Neural progenitor cell (in vitro differentiated cells): ENCODE measurements around the gene NRG3.

Source experiments
- EZH2 ChIP-seq: fragments of 200-600 bp; sonication (generic); IDR thresholded peaks from 2 replicates; pipeline ENCODE4 v1.6.1; 2017; ENCODE audit warnings: antibody characterized with exemption, mild to moderate bottlenecking, moderate library complexity
- EZH2phosphoT487 ChIP-seq: fragments of 200-600 bp; sonication (generic); IDR thresholded peaks from 2 replicates; pipeline ENCODE4 v1.6.1; 2017; ENCODE audit warnings: antibody characterized with exemption
- TF ChIP-seq, protein P1 (sequence below): fragments of 200-600 bp; sonication (generic); IDR thresholded peaks from 2 replicates; pipeline ENCODE4 v1.5.1; 2017; ENCODE audit warnings: antibody characterized with exemption, mild to moderate bottlenecking

DNA sequence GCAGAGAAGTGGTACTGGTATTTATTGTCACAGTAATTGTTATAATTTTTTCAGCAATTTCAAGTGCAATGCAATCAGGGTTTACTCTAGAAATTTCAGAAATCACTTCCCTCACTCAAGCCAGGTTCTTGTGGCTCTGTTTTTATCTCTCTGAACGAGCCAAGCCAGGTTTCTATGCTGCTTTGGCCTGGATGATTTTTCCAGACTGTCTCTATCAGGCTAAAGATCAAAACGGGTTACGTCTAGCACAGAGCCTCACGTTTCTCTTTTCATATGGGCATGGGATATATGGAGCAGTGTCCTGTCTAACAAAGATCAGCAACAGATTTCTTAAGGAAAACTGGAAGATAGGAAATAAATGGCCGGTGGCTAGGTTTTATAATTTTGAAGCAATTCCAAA lies 1105.3 kb downstream of the NRG3 start:
- TF ChIP-seq, protein P1, sequence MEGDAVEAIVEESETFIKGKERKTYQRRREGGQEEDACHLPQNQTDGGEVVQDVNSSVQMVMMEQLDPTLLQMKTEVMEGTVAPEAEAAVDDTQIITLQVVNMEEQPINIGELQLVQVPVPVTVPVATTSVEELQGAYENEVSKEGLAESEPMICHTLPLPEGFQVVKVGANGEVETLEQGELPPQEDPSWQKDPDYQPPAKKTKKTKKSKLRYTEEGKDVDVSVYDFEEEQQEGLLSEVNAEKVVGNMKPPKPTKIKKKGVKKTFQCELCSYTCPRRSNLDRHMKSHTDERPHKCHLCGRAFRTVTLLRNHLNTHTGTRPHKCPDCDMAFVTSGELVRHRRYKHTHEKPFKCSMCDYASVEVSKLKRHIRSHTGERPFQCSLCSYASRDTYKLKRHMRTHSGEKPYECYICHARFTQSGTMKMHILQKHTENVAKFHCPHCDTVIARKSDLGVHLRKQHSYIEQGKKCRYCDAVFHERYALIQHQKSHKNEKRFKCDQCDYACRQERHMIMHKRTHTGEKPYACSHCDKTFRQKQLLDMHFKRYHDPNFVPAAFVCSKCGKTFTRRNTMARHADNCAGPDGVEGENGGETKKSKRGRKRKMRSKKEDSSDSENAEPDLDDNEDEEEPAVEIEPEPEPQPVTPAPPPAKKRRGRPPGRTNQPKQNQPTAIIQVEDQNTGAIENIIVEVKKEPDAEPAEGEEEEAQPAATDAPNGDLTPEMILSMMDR = no peak
- TF ChIP-seq EZH2 (no peak), EZH2phosphoT487 (no peak)
